ENCODE data around the gene SLC24A4.

The SLC24A4 gene

DNA sequence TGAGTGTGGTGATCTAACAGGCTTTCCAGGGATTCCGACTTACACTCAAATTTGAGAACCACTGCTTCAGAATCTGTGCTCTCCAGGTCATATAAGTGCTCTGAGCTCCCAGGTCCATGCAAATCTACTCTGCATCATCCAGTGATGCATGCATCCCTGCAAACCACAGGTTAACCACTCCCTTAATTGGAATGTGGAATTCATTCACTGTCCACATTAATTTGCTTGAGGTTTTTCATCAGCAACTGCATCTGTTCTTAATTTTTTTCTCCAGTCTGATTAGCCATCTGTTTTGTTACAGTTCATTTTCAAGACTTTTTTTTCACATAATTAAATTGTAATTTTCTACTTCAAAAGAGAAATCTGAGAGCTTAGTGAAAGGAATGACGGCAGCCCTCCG lies 147.2 kb downstream of the SLC24A4 start:
- ChIA-PET POLR2A (no interaction called here), CTCF (no interaction called here)
- H3K27ac ChIP-seq (ENCODE audit: extremely low read depth, low read depth, low read length): no peak overlapping the region
- no peak overlapping the region for H3K4me3 ChIP-seq (ENCODE audit: low read depth, low read length)
- TF ChIP-seq ZNF529 (tag by site-specific recombination; IDR thresholded peaks at IDR 0.05; ENCODE audit: insufficient replicate concordance) (no peak), ZBTB1 (tag by site-specific recombination; IDR thresholded peaks at IDR 0.05) (no peak), ZNF202 (tag by site-specific recombination; IDR thresholded peaks at IDR 0.05; ENCODE audit: borderline replicate concordance) (no peak), ZBTB7A (tag by site-specific recombination; IDR thresholded peaks at IDR 0.05; ENCODE audit: low read depth) (no peak), ZBTB20 (tag by site-specific recombination; IDR thresholded peaks at IDR 0.05) (no peak), GLIS2 (tag by site-specific recombination; IDR thresholded peaks at IDR 0.05) (no peak), ZNF350 (tag by site-specific recombination; IDR thresholded peaks at IDR 0.05) (no peak), ZNF157 (tag by site-specific recombination; IDR thresholded peaks at IDR 0.05) (no peak), FEZF1 (tag by site-specific recombination; IDR thresholded peaks at IDR 0.05) (no peak)
- TF ChIP-seq, protein P1, sequence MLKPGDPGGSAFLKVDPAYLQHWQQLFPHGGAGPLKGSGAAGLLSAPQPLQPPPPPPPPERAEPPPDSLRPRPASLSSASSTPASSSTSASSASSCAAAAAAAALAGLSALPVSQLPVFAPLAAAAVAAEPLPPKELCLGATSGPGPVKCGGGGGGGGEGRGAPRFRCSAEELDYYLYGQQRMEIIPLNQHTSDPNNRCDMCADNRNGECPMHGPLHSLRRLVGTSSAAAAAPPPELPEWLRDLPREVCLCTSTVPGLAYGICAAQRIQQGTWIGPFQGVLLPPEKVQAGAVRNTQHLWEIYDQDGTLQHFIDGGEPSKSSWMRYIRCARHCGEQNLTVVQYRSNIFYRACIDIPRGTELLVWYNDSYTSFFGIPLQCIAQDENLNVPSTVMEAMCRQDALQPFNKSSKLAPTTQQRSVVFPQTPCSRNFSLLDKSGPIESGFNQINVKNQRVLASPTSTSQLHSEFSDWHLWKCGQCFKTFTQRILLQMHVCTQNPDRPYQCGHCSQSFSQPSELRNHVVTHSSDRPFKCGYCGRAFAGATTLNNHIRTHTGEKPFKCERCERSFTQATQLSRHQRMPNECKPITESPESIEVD (tag by site-specific recombination; IDR thresholded peaks at IDR 0.05): no peak
- H3K9me3 ChIP-seq (ENCODE audit: control insufficient read depth, insufficient read depth, low read depth, low read length): no peaks in the 10 kb centered on the region
- no peaks in the 10 kb centered on the region for H3K4me1 ChIP-seq (ENCODE audit: control insufficient read depth, insufficient read depth, low read length)
- H3K36me3 ChIP-seq (ENCODE audit: control insufficient read depth in 2 of 2, insufficient read depth in 1 of 2, low read length in 2 of 2): no peaks in the 10 kb centered on the region

DNA sequence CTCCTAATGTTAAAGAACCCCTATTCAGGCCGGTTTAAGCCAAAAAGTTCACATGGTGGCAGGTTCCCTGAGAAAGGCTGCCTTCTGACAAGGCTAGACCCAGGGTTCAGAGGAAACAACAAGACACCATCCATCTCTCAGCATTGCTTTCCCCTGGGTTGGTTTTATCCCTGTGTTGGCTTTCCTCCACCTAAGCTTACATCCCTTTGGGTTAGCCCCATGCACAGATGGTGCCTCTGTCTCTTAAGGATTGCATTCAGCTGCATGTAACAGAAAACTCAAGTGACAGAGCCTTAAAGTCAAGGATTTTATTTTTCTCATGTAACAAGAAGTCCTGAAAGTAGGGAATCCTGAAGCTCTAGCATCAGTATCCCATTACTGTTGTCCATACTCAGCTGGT lies 147.8 kb downstream of the SLC24A4 start:
- TF ChIP-seq ZNF529 (tag by site-specific recombination; IDR thresholded peaks at IDR 0.05; ENCODE audit: insufficient replicate concordance) (no peak), ZNF416 (tag by site-specific recombination; IDR thresholded peaks at IDR 0.05) (no peak), ZFP3 (tag by site-specific recombination; IDR thresholded peaks at IDR 0.05; ENCODE audit: low read depth) (no peak), PRDM4 (tag by site-specific recombination; IDR thresholded peaks at IDR 0.05) (no peak), ZNF843 (tag by site-specific recombination; IDR thresholded peaks at IDR 0.05) (no peak), ZNF692 (tag by site-specific recombination; IDR thresholded peaks at IDR 0.05) (no peak)
- Histone ChIP-seq H3K9me3 (ENCODE audit: control insufficient read depth, insufficient read depth, low read depth, low read length) (no peaks in the 10 kb centered on the region), H3K27ac (ENCODE audit: extremely low read depth, low read depth, low read length) (no peak overlapping the region), H3K4me1 (ENCODE audit: control insufficient read depth, insufficient read depth, low read length) (no peaks in the 10 kb centered on the region), H3K4me3 (ENCODE audit: low read depth, low read length) (no peak overlapping the region), H3K36me3 (ENCODE audit: control insufficient read depth in 2 of 2, insufficient read depth in 1 of 2, low read length in 2 of 2) (no peaks in the 10 kb centered on the region)
- ChIA-PET POLR2A (no interaction called here), CTCF (no interaction called here)

- ChIA-PET POLR2A (no interaction called here), CTCF (interaction anchor here (0.6 kb wide), 1 partner anchor 57 kb away, joined by 3 read pairs; no protein-coding TSS in a partner anchor)
- no peaks in the 10 kb centered on the region for H3K4me1 ChIP-seq (ENCODE audit: control insufficient read depth, insufficient read depth, low read length)
- no peaks in the 10 kb centered on the region for H3K36me3 ChIP-seq (ENCODE audit: control insufficient read depth in 2 of 2, insufficient read depth in 1 of 2, low read length in 2 of 2)
- H3K4me3 ChIP-seq (ENCODE audit: low read depth, low read length): no peak overlapping the region
- TF ChIP-seq SCRT2 (tag by site-specific recombination; IDR thresholded peaks at IDR 0.05): no peak
- H3K9me3 ChIP-seq (ENCODE audit: control insufficient read depth, insufficient read depth, low read depth, low read length): no peaks in the 10 kb centered on the region
- H3K27ac ChIP-seq (ENCODE audit: extremely low read depth, low read depth, low read length): no peak overlapping the region
These were observed 149.0 kb downstream of the SLC24A4 start for GRCh38 chr14:92471919-92472318.

Measured in HEK293 (cell line).